DMS 273 (cell line): ENCODE data around the gene ZNF138.
"Not testable (repeated sequence)": the region's sequence is repeated elsewhere in the genome, so short reads cannot be mapped to it uniquely, and the experiment has no call there.

Source experiments
- DNase-seq: peaks from one replicate; lab custom pipeline; 2025; ENCODE audit not compliant: unreplicated experiment; lab: John Stamatoyannopoulos, UW

Gene ZNF138

GRCh38 chr7:64794171-64794844 lies at the start of gene ZNF138:
ZNF138 (plus strand) TSS chr7:64794428; CDS start chr7:64794569, 141 bp downstream.
- DNase-seq = peak; percentile 100

- DNase-seq = no peak
These were observed 49.5 kb upstream of the ZNF138 start for GRCh38 chr7:64744680-64745079.

- DNase-seq = no peak
These were observed 46.4 kb upstream of the ZNF138 start for GRCh38 chr7:64747802-64748201.

- DNase-seq = no peak
These were observed 41.2 kb upstream of the ZNF138 start for GRCh38 chr7:64753032-64753431.

- no peak for DNase-seq
These were observed 38.4 kb upstream of the ZNF138 start for GRCh38 chr7:64755865-64756264.

- DNase-seq = no peak
These were observed 36.1 kb upstream of the ZNF138 start for GRCh38 chr7:64758151-64758550.

- DNase-seq = no peak
These were observed 25.4 kb upstream of the ZNF138 start for GRCh38 chr7:64768824-64769223.

GRCh38 chr7:64774204-64774842 lies 19.9 kb upstream of the ZNF138 start:
- DNase-seq = no peak

- DNase-seq = no peak
These were observed 18.9 kb upstream of the ZNF138 start for GRCh38 chr7:64775289-64775688.

GRCh38 chr7:64784842-64785241 lies 9.4 kb upstream of the ZNF138 start:
- not testable (repeated sequence) for DNase-seq

GRCh38 chr7:64787295-64787694 lies 6.9 kb upstream of the ZNF138 start:
- no peak for DNase-seq

- not testable (repeated sequence) for DNase-seq
These were observed 5.0 kb upstream of the ZNF138 start for GRCh38 chr7:64789241-64789640.

GRCh38 chr7:64793106-64793755 lies 997 bp upstream of the ZNF138 start:
- no peak for DNase-seq

- DNase-seq = no peak
These were observed 948 bp downstream of the ZNF138 start for GRCh38 chr7:64795176-64795575.

GRCh38 chr7:64799169-64799568 lies 4.9 kb downstream of the ZNF138 start:
- not testable (repeated sequence) for DNase-seq

GRCh38 chr7:64802699-64803098 lies 8.5 kb downstream of the ZNF138 start:
- no peak for DNase-seq

GRCh38 chr7:64807731-64808365 lies 13.6 kb downstream of the ZNF138 start:
- no peak for DNase-seq

- no peak for DNase-seq
These were observed 17.5 kb downstream of the ZNF138 start for GRCh38 chr7:64811767-64812166.

GRCh38 chr7:64830926-64831325 lies 36.7 kb downstream of the ZNF138 start:
- no peak for DNase-seq

GRCh38 chr7:64832136-64832535 lies 37.9 kb downstream of the ZNF138 start:
- DNase-seq = no peak

- no peak for DNase-seq
These were observed 40.8 kb downstream of the ZNF138 start for GRCh38 chr7:64834989-64835388.

- DNase-seq = peak; percentile 26
These were observed 41.6 kb downstream of the ZNF138 start for GRCh38 chr7:64835856-64836255.
